ENCODE results near the gene SRD5A1.

SRD5A1 gene

GRCh38 chr5:6686501-6686900 lies 53.3 kb downstream of the SRD5A1 start:
- no peak for DNase-seq (ENCODE audit: low spot score)

DNA sequence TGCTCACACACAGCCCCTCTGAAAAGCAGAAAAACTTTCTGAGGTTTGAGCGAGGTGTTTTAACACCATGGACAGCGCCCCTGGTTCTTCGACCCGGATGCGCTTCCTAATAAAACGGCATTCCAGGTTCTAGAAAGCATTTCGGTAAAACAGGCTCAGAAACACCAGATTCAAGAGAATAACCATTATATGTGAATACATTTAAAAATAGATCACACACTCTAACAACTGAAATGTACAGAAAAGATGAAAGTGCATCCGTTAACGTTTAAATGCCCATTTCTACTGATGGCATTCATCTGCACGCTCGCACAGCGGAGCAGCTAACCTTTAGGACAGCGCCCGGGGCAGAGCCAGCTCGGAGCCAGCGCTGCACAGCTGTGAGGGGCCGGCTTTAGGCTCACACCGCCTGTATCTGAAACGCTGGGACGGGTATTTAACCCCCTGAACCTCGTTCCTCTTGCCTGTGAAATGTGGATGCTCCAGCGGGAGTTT lies 53.7 kb downstream of the SRD5A1 start:
- no peak for DNase-seq (ENCODE audit: low spot score)

GRCh38 chr5:6687505-6687904 lies 54.3 kb downstream of the SRD5A1 start:
- DNase-seq (ENCODE audit: low spot score) = no peak

DNA sequence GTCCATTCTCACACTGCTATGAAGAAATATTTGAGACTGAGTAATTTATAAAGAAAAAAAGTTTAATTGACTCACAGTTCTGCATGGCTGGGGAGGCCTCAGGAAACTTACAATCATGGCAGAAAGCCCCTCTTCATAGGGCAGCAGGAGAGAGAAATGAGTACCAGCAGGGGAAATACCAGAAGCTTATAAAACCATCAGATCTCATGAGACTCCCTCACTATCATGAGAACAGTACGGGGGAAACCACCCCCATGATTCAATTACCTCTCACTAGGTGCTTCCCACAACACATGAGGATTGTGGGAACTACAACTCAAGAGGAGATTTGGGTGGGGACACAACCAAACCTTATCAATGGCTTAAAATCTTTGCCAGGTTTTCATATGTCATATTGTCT lies 59.7 kb downstream of the SRD5A1 start:
- DNase-seq (ENCODE audit: low spot score) = no peak

- DNase-seq (ENCODE audit: low spot score) = no peak
These were observed 65.5 kb downstream of the SRD5A1 start for GRCh38 chr5:6698696-6699095.

- DNase-seq (ENCODE audit: low spot score) = no peak
These were observed 66.1 kb downstream of the SRD5A1 start for GRCh38 chr5:6699357-6699756.

DNA sequence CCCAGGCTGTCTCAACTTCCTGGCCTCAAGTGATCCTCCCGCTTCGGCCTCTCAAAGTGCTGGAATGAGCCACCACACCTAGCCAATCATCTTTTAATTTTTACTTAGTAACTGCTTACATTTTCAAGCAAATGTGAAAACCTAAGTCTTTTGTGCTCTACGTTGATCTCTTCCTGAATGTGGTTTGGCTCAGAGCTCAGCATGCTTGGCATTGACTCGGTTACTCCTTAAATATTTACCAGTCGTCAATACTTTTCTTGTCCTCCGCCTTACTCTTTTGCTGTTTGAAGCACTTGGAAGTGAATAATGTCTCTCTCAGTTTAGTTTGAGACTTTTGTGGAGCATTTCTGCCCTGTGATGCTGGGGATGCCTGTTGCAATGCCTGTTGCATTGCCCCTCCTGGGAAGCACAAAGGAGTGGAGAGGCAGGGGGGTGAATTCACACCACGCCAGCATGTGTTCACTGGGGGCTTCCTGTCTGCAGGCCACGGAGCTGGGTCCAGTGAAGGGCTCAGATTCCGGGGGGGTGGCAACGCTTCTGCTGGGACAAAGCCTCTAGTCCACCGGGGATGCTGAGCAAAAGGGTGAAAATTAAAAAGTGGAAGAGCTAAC lies 66.9 kb downstream of the SRD5A1 start:
- no peak for DNase-seq (ENCODE audit: low spot score)

- no peak for DNase-seq (ENCODE audit: low spot score)
These were observed 67.6 kb downstream of the SRD5A1 start for GRCh38 chr5:6700685-6701355.

- no peak for DNase-seq (ENCODE audit: low spot score)
These were observed 68.3 kb downstream of the SRD5A1 start for GRCh38 chr5:6701491-6701890.

DNA sequence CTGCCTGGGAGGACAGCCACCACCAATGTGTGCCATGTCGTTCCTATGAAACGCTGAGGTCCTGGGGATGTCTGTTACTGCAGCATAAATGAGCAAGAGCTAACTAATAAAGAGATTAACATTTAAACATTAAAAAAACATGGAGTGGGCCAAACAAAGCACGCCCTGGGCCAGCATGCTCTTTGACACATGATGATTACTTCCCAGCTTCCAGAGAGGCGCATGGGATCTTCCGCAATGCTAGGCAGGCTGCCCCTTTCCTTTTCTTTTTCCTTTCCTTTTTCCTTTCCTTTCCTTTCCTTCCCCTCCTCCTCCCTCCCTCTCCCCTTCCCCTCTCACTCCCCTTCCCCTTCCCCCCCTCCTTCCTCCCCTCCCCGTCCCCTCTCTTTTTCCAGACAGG lies 69.4 kb downstream of the SRD5A1 start:
- DNase-seq (ENCODE audit: low spot score) = no peak

- DNase-seq (ENCODE audit: low spot score) = no peak
These were observed 70.6 kb downstream of the SRD5A1 start for GRCh38 chr5:6703806-6704205.

GRCh38 chr5:6704361-6704851 lies 71.2 kb downstream of the SRD5A1 start:
- DNase-seq (ENCODE audit: low spot score) = no peak

DNA sequence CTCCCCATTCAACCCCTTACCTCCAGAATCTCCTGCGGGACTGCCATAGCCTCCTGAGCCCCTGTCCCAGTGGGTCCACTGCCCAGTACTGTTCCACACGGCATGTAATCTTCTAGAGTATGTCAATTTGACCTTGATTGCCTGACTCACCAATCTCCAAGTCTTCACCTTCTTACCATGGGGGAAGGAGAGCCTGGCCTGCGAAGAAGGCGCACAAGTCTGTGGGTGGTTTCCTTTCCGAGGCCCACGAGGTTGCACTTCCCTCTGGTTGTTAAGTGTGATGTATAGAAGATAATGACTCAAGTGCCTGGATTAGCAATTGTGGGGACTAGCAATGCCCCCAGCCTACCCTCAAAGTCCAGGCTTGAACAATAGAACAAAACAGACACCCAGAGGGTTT lies 71.8 kb downstream of the SRD5A1 start:
- no peak for DNase-seq (ENCODE audit: low spot score)

- no peak for DNase-seq (ENCODE audit: low spot score)
These were observed 72.7 kb downstream of the SRD5A1 start for GRCh38 chr5:6705959-6706358.

GRCh38 chr5:6707852-6708251 lies 74.6 kb downstream of the SRD5A1 start:
- no peak for DNase-seq (ENCODE audit: low spot score)

DNA sequence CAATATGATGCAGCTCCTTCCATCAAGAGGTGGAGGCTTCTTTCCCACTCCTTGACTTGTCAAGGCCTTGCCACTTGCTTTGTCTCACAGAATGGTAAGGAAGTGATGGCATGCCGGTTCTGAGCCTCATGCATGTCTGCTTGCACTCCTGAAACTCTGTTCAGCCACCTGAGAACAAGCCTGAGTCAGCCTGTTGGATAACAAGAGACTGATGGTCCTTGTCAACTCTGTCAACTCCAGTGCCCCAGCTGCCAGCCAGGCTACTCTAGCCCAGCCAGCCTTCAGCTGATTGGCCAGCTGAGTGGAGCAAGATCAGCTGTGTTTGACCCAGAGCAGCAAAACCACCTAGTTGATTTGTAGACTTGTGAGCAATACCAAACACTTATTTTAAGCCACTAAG lies 75.6 kb downstream of the SRD5A1 start:
- DNase-seq (ENCODE audit: low spot score) = no peak

DNA sequence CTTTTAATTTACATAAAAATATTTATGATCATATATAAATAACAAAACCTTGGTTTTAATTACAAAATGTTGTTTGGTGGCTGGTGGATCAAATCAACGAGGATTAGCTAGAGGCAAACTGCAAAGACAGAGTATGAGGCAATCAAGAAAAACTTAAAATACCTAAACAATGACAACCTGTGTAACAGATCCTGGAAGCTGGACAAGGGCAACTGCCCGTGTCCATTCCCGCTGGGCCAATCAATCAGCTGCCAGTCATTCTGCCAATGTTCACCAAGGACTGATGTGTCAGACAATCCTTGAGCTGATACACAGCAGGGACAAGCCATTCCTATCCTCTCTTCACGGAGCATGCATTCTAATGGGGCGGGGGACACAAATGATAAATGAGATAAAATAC lies 76.8 kb downstream of the SRD5A1 start:
- DNase-seq (ENCODE audit: low spot score) = no peak

DNA sequence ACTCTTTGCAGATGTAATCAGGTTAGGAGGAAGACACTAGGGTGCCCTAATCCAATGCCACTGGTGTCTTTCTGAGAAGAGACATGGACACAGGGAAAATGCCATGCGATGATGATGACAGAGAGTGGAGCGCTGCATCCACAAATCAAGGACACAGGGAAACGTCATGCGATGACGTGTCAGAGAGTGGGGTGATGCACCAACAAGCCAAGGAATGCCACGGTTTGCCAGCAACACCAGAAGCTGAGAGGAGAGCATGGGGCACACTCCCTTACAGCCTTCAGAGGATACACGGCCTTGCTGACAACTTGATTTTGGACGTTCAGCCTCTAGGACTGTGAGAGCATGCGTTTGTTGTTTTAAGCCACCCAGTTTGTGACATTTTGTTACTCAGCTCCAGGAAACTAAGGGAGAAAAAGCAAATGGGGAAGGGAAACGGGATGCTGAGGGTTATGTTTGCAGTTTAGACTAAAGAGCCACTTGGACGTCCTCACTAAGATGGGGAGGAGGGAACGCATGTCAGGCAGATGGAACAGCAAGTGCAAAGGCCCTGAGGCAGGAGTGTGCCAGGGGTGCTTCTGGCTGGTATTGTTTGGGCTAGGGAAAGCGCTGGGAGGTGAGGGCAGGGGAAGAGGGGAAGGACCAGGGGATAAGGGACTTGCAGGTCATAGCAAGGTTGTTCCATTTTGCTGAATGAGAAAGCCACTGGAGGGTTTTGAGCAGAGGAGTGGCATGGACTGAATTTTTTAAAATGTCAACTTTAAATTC lies 77.5 kb downstream of the SRD5A1 start:
- no peak for DNase-seq (ENCODE audit: low spot score)

- DNase-seq (ENCODE audit: low spot score) = no peak
These were observed 78.3 kb downstream of the SRD5A1 start for GRCh38 chr5:6711409-6712141.

GRCh38 chr5:6712142-6712576 lies 78.9 kb downstream of the SRD5A1 start:
- peak; percentile 54 for DNase-seq (ENCODE audit: low spot score)

- peak; percentile 97 for DNase-seq (ENCODE audit: low spot score)
These were observed 79.5 kb downstream of the SRD5A1 start for GRCh38 chr5:6712577-6713273.
